Parathyroid adenoma (tissue), 2 donors: ENCODE measurements around the gene FLRT2.

Experiments used
- H2AFZ ChIP-seq: fragments of 300-600 bp; sonication (generic); one replicate; pipeline ENCODE4 v1.7.0; 2017; ENCODE audit warnings: antibody characterized with exemption, mild to moderate bottlenecking
- H3K27ac ChIP-seq: fragments of 300-600 bp; sonication (generic); one replicate; pipeline ENCODE4 v1.7.0; 2017
- H3K27me3 ChIP-seq: fragments of 300-600 bp; sonication (generic); one replicate; pipeline ENCODE4 v1.7.0; 2017; ENCODE audit warnings: low read length; ENCODE audit not compliant: control insufficient read depth, insufficient read depth
- H3K36me3 ChIP-seq: fragments of 300-600 bp; sonication (generic); one replicate; pipeline ENCODE4 v1.7.0; 2017; ENCODE audit warnings: low read length; ENCODE audit not compliant: control insufficient read depth, insufficient read depth
- H3K4me1 ChIP-seq: fragments of 300-600 bp; sonication (generic); one replicate; pipeline ENCODE4 v1.7.0; 2017; ENCODE audit warnings: control low read depth
- H3K4me2 ChIP-seq: fragments of 300-600 bp; sonication (generic); one replicate; pipeline ENCODE4 v1.7.0; 2017; ENCODE audit warnings: low read length
- H3K4me3 ChIP-seq: fragments of 300-600 bp; sonication (generic); one replicate; pipeline ENCODE4 v1.7.0; 2017; ENCODE audit warnings: low read depth, low read length
- H3K79me2 ChIP-seq: fragments of 300-600 bp; sonication (generic); one replicate; pipeline ENCODE4 v1.7.0; 2017; ENCODE audit warnings: control low read depth
- H3K9ac ChIP-seq: fragments of 300-600 bp; sonication (generic); one replicate; pipeline ENCODE4 v1.7.0; 2017; ENCODE audit warnings: mild to moderate bottlenecking
- H3K9me3 ChIP-seq: fragments of 300-600 bp; sonication (generic); one replicate; pipeline ENCODE4 v1.7.0; 2017; ENCODE audit warnings: low read length; ENCODE audit not compliant: control insufficient read depth
- CTCF ChIP-seq: fragments of 300-600 bp; sonication (generic); IDR thresholded peaks from one replicate; pipeline ENCODE4 v1.7.0; 2017; ENCODE audit warnings: antibody characterized with exemption, mild to moderate bottlenecking
- donor health status: primary hyperparathyroidism.

Gene FLRT2

GRCh38 chr14:85523624-85524023 is 6.3 kb upstream of the FLRT2 start:
- Histone ChIP-seq H3K36me3 (no peaks in the 10 kb centered on the region), H3K27ac (no peak overlapping the region), H3K4me2 (no peak overlapping the region), H3K27me3 (no peaks in the 10 kb centered on the region), H3K4me1 (no peaks in the 10 kb centered on the region), H3K9ac (no peak overlapping the region), H3K79me2 (no peaks in the 10 kb centered on the region), H3K4me3 (no peak overlapping the region), H2AFZ (no peak overlapping the region), H3K9me3 (no peaks in the 10 kb centered on the region)
- TF ChIP-seq CTCF = no peak

GRCh38 chr14:85527006-85527405 is 2.9 kb upstream of the FLRT2 start:
- no peak for TF ChIP-seq CTCF
- H3K27ac ChIP-seq = no peak overlapping the region
- no peaks in the 10 kb centered on the region for H3K79me2 ChIP-seq
- no peaks in the 10 kb centered on the region for H3K4me1 ChIP-seq
- H3K27me3 ChIP-seq = no peaks in the 10 kb centered on the region
- no peaks in the 10 kb centered on the region for H3K36me3 ChIP-seq
- H3K4me3 ChIP-seq = no peak overlapping the region
- H2AFZ ChIP-seq = no peak overlapping the region
- no peaks in the 10 kb centered on the region for H3K9me3 ChIP-seq
- H3K4me2 ChIP-seq = no peak overlapping the region
- H3K9ac ChIP-seq = no peak overlapping the region

- Histone ChIP-seq H3K27ac (no peak overlapping the region), H3K79me2 (no peaks in the 10 kb centered on the region), H3K27me3 (no peaks in the 10 kb centered on the region), H3K4me1 (no peaks in the 10 kb centered on the region), H3K9ac (no peak overlapping the region), H3K4me3 (no peak overlapping the region), H3K36me3 (no peaks in the 10 kb centered on the region), H3K4me2 (no peak overlapping the region), H3K9me3 (no peaks in the 10 kb centered on the region), H2AFZ (no peak overlapping the region)
- TF ChIP-seq CTCF = no peak
Observed at GRCh38 chr14:85527445-85528035, 2.4 kb upstream of the FLRT2 start.

- no peaks in the 10 kb centered on the region for H3K9me3 ChIP-seq
- peak overlapping the region; percentile 44 for H3K4me3 ChIP-seq
- H3K79me2 ChIP-seq = no peaks in the 10 kb centered on the region
- no peaks in the 10 kb centered on the region for H3K27me3 ChIP-seq
- no peaks in the 10 kb centered on the region for H3K36me3 ChIP-seq
- peak overlapping the region; percentile 32 for H3K27ac ChIP-seq
- peak overlapping the region; percentile 76 for H3K4me2 ChIP-seq
- H3K4me1 ChIP-seq = no peaks in the 10 kb centered on the region
- H2AFZ ChIP-seq = peak overlapping the region; percentile 17
- no peak overlapping the region for H3K9ac ChIP-seq
- no peak for TF ChIP-seq CTCF
Observed at GRCh38 chr14:85528080-85528896, 1.7 kb upstream of the FLRT2 start.
